Measurements from ENCODE around the gene SPR.
"Not testable (repeated sequence)": the region's sequence is repeated elsewhere in the genome, so short reads cannot be mapped to it uniquely, and the experiment has no call there.

SPR gene

GRCh38 chr2:72898585-72898906 is 11.3 kb downstream of the SPR start:
- H3K27me3 ChIP-seq (ENCODE audit: insufficient read depth, low read depth) = no peaks in the 10 kb centered on the region
- no peaks in the 10 kb centered on the region for H3K36me3 ChIP-seq (ENCODE audit: insufficient read depth)
- TF ChIP-seq, protein P1, sequence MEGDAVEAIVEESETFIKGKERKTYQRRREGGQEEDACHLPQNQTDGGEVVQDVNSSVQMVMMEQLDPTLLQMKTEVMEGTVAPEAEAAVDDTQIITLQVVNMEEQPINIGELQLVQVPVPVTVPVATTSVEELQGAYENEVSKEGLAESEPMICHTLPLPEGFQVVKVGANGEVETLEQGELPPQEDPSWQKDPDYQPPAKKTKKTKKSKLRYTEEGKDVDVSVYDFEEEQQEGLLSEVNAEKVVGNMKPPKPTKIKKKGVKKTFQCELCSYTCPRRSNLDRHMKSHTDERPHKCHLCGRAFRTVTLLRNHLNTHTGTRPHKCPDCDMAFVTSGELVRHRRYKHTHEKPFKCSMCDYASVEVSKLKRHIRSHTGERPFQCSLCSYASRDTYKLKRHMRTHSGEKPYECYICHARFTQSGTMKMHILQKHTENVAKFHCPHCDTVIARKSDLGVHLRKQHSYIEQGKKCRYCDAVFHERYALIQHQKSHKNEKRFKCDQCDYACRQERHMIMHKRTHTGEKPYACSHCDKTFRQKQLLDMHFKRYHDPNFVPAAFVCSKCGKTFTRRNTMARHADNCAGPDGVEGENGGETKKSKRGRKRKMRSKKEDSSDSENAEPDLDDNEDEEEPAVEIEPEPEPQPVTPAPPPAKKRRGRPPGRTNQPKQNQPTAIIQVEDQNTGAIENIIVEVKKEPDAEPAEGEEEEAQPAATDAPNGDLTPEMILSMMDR (conservative IDR thresholded peaks at IDR 0.05; ENCODE audit: low read depth, low read length) = no peak
- no peak overlapping the region for H3K4me2 ChIP-seq
- H3K27ac ChIP-seq = no peak overlapping the region
- no peaks in the 10 kb centered on the region for H4K20me1 ChIP-seq (ENCODE audit: insufficient read depth)
- no peak overlapping the region for H3K9ac ChIP-seq
- no peak overlapping the region for H3K4me3 ChIP-seq (IDR thresholded peaks at IDR 0.05; ENCODE audit: insufficient read depth, low read depth, low read length)
- no peak overlapping the region for H2AFZ ChIP-seq (ENCODE audit: low read depth)
- no peaks in the 10 kb centered on the region for H3K4me1 ChIP-seq (ENCODE audit: low read depth, poor library complexity, severe bottlenecking)
- H3K79me2 ChIP-seq (ENCODE audit: insufficient read depth, low read depth) = no peaks in the 10 kb centered on the region

GRCh38 chr2:72900191-72900825 is 13.1 kb downstream of the SPR start:
- Histone ChIP-seq H3K36me3 (ENCODE audit: insufficient read depth) (no peaks in the 10 kb centered on the region), H3K27me3 (ENCODE audit: insufficient read depth, low read depth) (no peaks in the 10 kb centered on the region)

GRCh38 chr2:72901426-72901825 is 14.2 kb downstream of the SPR start:
- Histone ChIP-seq H3K9ac (no peak overlapping the region), H3K4me1 (ENCODE audit: low read depth, poor library complexity, severe bottlenecking) (no peaks in the 10 kb centered on the region), H3K4me3 (IDR thresholded peaks at IDR 0.05; ENCODE audit: insufficient read depth, low read depth, low read length) (no peak overlapping the region), H3K4me2 (no peak overlapping the region), H2AFZ (ENCODE audit: low read depth) (no peak overlapping the region), H3K79me2 (ENCODE audit: insufficient read depth, low read depth) (no peaks in the 10 kb centered on the region), H3K27me3 (ENCODE audit: insufficient read depth, low read depth) (no peaks in the 10 kb centered on the region), H3K27ac (no peak overlapping the region), H4K20me1 (ENCODE audit: insufficient read depth) (no peaks in the 10 kb centered on the region), H3K36me3 (ENCODE audit: insufficient read depth) (no peaks in the 10 kb centered on the region)
- TF ChIP-seq, protein P1 (conservative IDR thresholded peaks at IDR 0.05; ENCODE audit: low read depth, low read length) = no peak

More at GRCh38 chr2:72900191-72900825, 13.1 kb downstream of the SPR start:
- Histone ChIP-seq H3K27ac (no peak overlapping the region), H2AFZ (ENCODE audit: low read depth) (no peak overlapping the region), H4K20me1 (ENCODE audit: insufficient read depth) (no peaks in the 10 kb centered on the region), H3K4me1 (ENCODE audit: low read depth, poor library complexity, severe bottlenecking) (no peaks in the 10 kb centered on the region), H3K4me3 (IDR thresholded peaks at IDR 0.05; ENCODE audit: insufficient read depth, low read depth, low read length) (no peak overlapping the region), H3K4me2 (no peak overlapping the region), H3K79me2 (ENCODE audit: insufficient read depth, low read depth) (no peaks in the 10 kb centered on the region), H3K9ac (no peak overlapping the region)
- TF ChIP-seq, protein P1 (conservative IDR thresholded peaks at IDR 0.05; ENCODE audit: low read depth, low read length) = no peak

DNA sequence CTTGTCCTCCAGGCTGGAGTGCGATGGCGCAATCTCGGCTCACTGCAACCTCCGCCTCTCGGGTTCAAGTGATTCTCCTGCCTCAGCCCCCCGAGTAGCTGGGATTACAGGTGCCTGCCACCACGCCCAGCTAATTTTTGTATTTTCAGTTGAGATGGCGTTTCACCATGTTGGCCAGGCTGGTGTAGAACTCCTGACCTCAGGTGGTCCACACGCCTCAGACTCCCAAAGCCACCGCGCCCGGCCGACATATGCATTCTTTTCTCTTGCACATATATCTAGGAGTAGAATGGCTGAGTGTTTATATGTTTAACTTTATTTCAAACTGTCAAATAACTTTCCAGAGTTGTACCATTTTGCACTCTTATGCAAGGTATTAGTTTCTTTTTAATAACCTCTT is 20.2 kb downstream of the SPR start:
- H3K9ac ChIP-seq; H3K27ac ChIP-seq; H3K4me3 ChIP-seq (IDR thresholded peaks at IDR 0.05; ENCODE audit: insufficient read depth, low read depth, low read length); H3K4me1 ChIP-seq (ENCODE audit: low read depth, poor library complexity, severe bottlenecking); H4K20me1 ChIP-seq (ENCODE audit: insufficient read depth); H2AFZ ChIP-seq (ENCODE audit: low read depth); H3K79me2 ChIP-seq (ENCODE audit: insufficient read depth, low read depth); H3K4me2 ChIP-seq; H3K36me3 ChIP-seq (ENCODE audit: insufficient read depth); H3K27me3 ChIP-seq (ENCODE audit: insufficient read depth, low read depth): not testable (repeated sequence)

GRCh38 chr2:72908741-72909140 is 21.5 kb downstream of the SPR start:
- no peak overlapping the region for H2AFZ ChIP-seq (ENCODE audit: low read depth)
- peaks cover 18% of the 10 kb centered on the region for H3K27me3 ChIP-seq (ENCODE audit: insufficient read depth, low read depth)
- no peaks in the 10 kb centered on the region for H4K20me1 ChIP-seq (ENCODE audit: insufficient read depth)
- H3K4me1 ChIP-seq (ENCODE audit: low read depth, poor library complexity, severe bottlenecking) = no peaks in the 10 kb centered on the region
- H3K36me3 ChIP-seq (ENCODE audit: insufficient read depth) = no peaks in the 10 kb centered on the region
- H3K79me2 ChIP-seq (ENCODE audit: insufficient read depth, low read depth) = no peaks in the 10 kb centered on the region
- TF ChIP-seq, protein P1 (conservative IDR thresholded peaks at IDR 0.05; ENCODE audit: low read depth, low read length) = no peak
- no peak overlapping the region for H3K27ac ChIP-seq
- H3K4me2 ChIP-seq = no peak overlapping the region
- H3K9ac ChIP-seq = no peak overlapping the region
- no peak overlapping the region for H3K4me3 ChIP-seq (IDR thresholded peaks at IDR 0.05; ENCODE audit: insufficient read depth, low read depth, low read length)
